ENCODE data around the gene ZNF32. TPM values are rescaled to one million over a fixed set of nuclear protein-coding genes. Genes with fewer than 3 reads are reported as not detected.

The ZNF32 gene
- total RNA-seq, 2 donors from 2014 or later, result 27.5 to 30.2 TPM

- intact Hi-C loops (cut with DNase I), result no loop called here
- DNase-seq (ENCODE audit: low spot score), result no peak
Observed at GRCh38 chr10:43683451-43684291, 35.0 kb upstream of the ZNF32 start.

- DNase-seq (ENCODE audit: low spot score), result no peak
- intact Hi-C loops (cut with DNase I), result no loop called here
Observed at GRCh38 chr10:43682956-43683355, 34.3 kb upstream of the ZNF32 start.

GRCh38 chr10:43681721-43682120 lies 33.0 kb upstream of the ZNF32 start:
- intact Hi-C loops (cut with DNase I), result no loop called here
- DNase-seq (ENCODE audit: low spot score), result no peak

GRCh38 chr10:43681220-43681619 lies 32.5 kb upstream of the ZNF32 start:
- intact Hi-C loops (cut with DNase I), result no loop called here
- no peak for DNase-seq (ENCODE audit: low spot score)

GRCh38 chr10:43680035-43680434 lies 31.4 kb upstream of the ZNF32 start:
- DNase-seq (ENCODE audit: low spot score), result no peak
- intact Hi-C loops (cut with DNase I), result no loop called here

GRCh38 chr10:43679509-43679908 lies 30.8 kb upstream of the ZNF32 start:
- no peak for DNase-seq (ENCODE audit: low spot score)
- intact Hi-C loops (cut with DNase I), result loop anchor here in 1 of 2 donors (10.0 kb wide), 1 partner anchor 1175 kb away; no protein-coding TSS in a partner anchor

- intact Hi-C loops (cut with DNase I), result loop anchor here in 1 of 2 donors (10.0 kb wide), 1 partner anchor 1176 kb away; no protein-coding TSS in a partner anchor
- DNase-seq (ENCODE audit: low spot score), result no peak
Observed at GRCh38 chr10:43678654-43679053, 30.0 kb upstream of the ZNF32 start.

GRCh38 chr10:43676901-43677300 lies 28.2 kb upstream of the ZNF32 start:
- intact Hi-C loops (cut with DNase I), result loop anchor here in 1 of 2 donors (10.0 kb wide), 1 partner anchor 1178 kb away; no protein-coding TSS in a partner anchor
- DNase-seq (ENCODE audit: low spot score), result no peak

GRCh38 chr10:43676331-43676730 lies 27.6 kb upstream of the ZNF32 start:
- DNase-seq (ENCODE audit: low spot score), result no peak
- intact Hi-C loops (cut with DNase I), result loop anchor here in 1 of 2 donors (10.0 kb wide), 1 partner anchor 1178 kb away; no protein-coding TSS in a partner anchor

GRCh38 chr10:43674553-43675210 lies 26.0 kb upstream of the ZNF32 start:
- intact Hi-C loops (cut with DNase I), result loop anchor here in 1 of 2 donors (10.0 kb wide), 1 partner anchor 1180 kb away; no protein-coding TSS in a partner anchor
- no peak for DNase-seq (ENCODE audit: low spot score)

GRCh38 chr10:43673471-43673870 lies 24.8 kb upstream of the ZNF32 start:
- intact Hi-C loops (cut with DNase I), result loop anchor here (2.0 to 10.0 kb wide), 3 partner anchors 711 to 1181 kb away; partner anchors contain the start of gene CXCL12 (in 1 of the 2)
- no peak for DNase-seq (ENCODE audit: low spot score)

GRCh38 chr10:43671659-43672531 lies 23.2 kb upstream of the ZNF32 start:
- intact Hi-C loops (cut with DNase I), result loop anchor here (2.0 to 10.0 kb wide), 4 partner anchors 713 to 1189 kb away; partner anchors contain the start of gene CXCL12 (in 1 of the 2)
- no peak for DNase-seq (ENCODE audit: low spot score)

- intact Hi-C loops (cut with DNase I), result no loop called here
- DNase-seq (ENCODE audit: low spot score), result no peak
Observed at GRCh38 chr10:43669386-43669785, 20.7 kb upstream of the ZNF32 start.

GRCh38 chr10:43667761-43668386 lies 19.2 kb upstream of the ZNF32 start:
- intact Hi-C loops (cut with DNase I), result no loop called here
- no peak for DNase-seq (ENCODE audit: low spot score)

- DNase-seq (ENCODE audit: low spot score), result no peak
- intact Hi-C loops (cut with DNase I), result no loop called here
Observed at GRCh38 chr10:43667317-43667731, 18.6 kb upstream of the ZNF32 start.

- DNase-seq (ENCODE audit: low spot score), result no peak
- intact Hi-C loops (cut with DNase I), result no loop called here
Observed at GRCh38 chr10:43666552-43666951, 17.9 kb upstream of the ZNF32 start.

GRCh38 chr10:43665054-43665453 lies 16.4 kb upstream of the ZNF32 start:
- intact Hi-C loops (cut with DNase I), result no loop called here
- DNase-seq (ENCODE audit: low spot score), result no peak

- intact Hi-C loops (cut with DNase I), result no loop called here
- no peak for DNase-seq (ENCODE audit: low spot score)
Observed at GRCh38 chr10:43658227-43658626, 9.5 kb upstream of the ZNF32 start.

- intact Hi-C loops (cut with DNase I), result no loop called here
Observed at GRCh38 chr10:43655311-43655710, 6.6 kb upstream of the ZNF32 start.

More at GRCh38 chr10:43655311-43655710, 6.6 kb upstream of the ZNF32 start:
- no peak for DNase-seq (ENCODE audit: low spot score)
